K562 (cell line): ENCODE results near the gene LHX3. TPM values are rescaled to one million over a fixed set of nuclear protein-coding genes. Genes with fewer than 3 reads are reported as not detected.

Experiments used
- CEBPG ChIP-seq, 3 experiments: fragments of 200-800 bp in 1 of 3; sonication (Bioruptor generic) in 1 of 3; sonication (generic) in 1 of 3; formaldehyde crosslinking in 1 of 3; IDR thresholded peaks in 2 of 3; conservative IDR thresholded peaks in 1 of 3; 2 replicates each; pipeline versions ENCODE4 v1.6.1 to v1.8.0; 2016 to 2022; ENCODE audit warnings: missing compliant biosample characterization in 2 of 3, missing genetic modification characterization in 2 of 3, mild to moderate bottlenecking in 1 of 3, missing genetic modification reagents in 1 of 3
- SIN3A ChIP-seq, 2 experiments: fragments of 150-350 bp in 1 of 2; IDR thresholded peaks; 2 replicates each; pipeline ENCODE4 v1.6.1; 2011 to 2016; ENCODE audit warnings: borderline replicate concordance in 2 of 2, low read depth in 2 of 2, low read length in 2 of 2, mild to moderate bottlenecking in 2 of 2, moderate library complexity in 2 of 2; ENCODE audit not compliant: control insufficient read depth in 1 of 2
- SMARCA4 ChIP-seq: fragments of 450-650 bp; IDR thresholded peaks from 2 replicates; pipeline ENCODE4 v1.6.1; 2016
- ZNF224 ChIP-seq: sonication (generic); formaldehyde crosslinking; IDR thresholded peaks from 2 replicates; pipeline ENCODE4 v1.8.0; 2022; ENCODE audit warnings: mild to moderate bottlenecking, missing genetic modification reagents
- polyA plus RNA-seq, 8 experiments: library from polyadenylated mRNA; depleted of rRNA in 4 of 8; stranded (reverse) in 5 of 8; unstranded in 3 of 8; fragments of >200 nt; fragmentation: Nextera tagmentation in 2 of 8; fragmentation: Illumina TruSeq in 1 of 8; extraction: Ambion mirVana in 2 of 8; extraction: Trizol in 1 of 8; gene quantifications; 2 replicates each; pipeline versions ENCODE4 v1.2.1 to v1.2.3, GENCODE V29; 2011 to 2014; ENCODE audit warnings: inconsistent platforms in 1 of 8, missing spikeins in 1 of 8
- total RNA-seq, 7 experiments: library from RNA; depleted of rRNA in 6 of 7; stranded (reverse); fragments of >200 nt in 6 of 7; fragmentation: Illumina TruSeq in 2 of 7; extraction: Trizol in 2 of 7; gene quantifications; 2 replicates each; pipeline versions ENCODE4 v1.2.1 to v1.2.3, GENCODE V29; 2011 to 2021; ENCODE audit warnings: low replicate concordance in 1 of 7
- TF ChIP-seq, protein P1 (sequence below), 2 experiments: fragments of 450-650 bp in 1 of 2; IDR thresholded peaks; 2 replicates each; pipeline ENCODE4 v1.6.1; 2011 to 2017; ENCODE audit warnings: low read depth in 2 of 2, antibody characterized with exemption in 1 of 2, borderline replicate concordance in 1 of 2, low read length in 1 of 2, mild to moderate bottlenecking in 1 of 2, mixed read lengths in 1 of 2; ENCODE audit not compliant: control insufficient read depth in 1 of 2
- TF ChIP-seq, protein P2 (sequence below): fragments of 250-450 bp; sonication (Bioruptor Pico); IDR thresholded peaks from 2 replicates; pipeline ENCODE4 v1.4.0; 2020; ENCODE audit warnings: mild to moderate bottlenecking, moderate library complexity
- TF ChIP-seq, protein P3 (sequence below): IDR thresholded peaks from 3 replicates; pipeline ENCODE4 v1.6.1; 2011; ENCODE audit warnings: borderline replicate concordance, mild to moderate bottlenecking, moderate library complexity; ENCODE audit not compliant: insufficient read length; ENCODE audit errors: extremely low read depth
- TF ChIP-seq, protein P4 (sequence below): fragments of 450-650 bp; IDR thresholded peaks from 2 replicates; pipeline ENCODE4 v1.6.1; 2016; ENCODE audit warnings: low read depth, mild to moderate bottlenecking, moderate library complexity

The LHX3 gene
- total and polyA plus RNA-seq, 9 of the 15 experiments (the other 6 are each of a cell fraction or from before 2014, with no cell fraction given), result 0.09 TPM; not detected in 8

DNA sequence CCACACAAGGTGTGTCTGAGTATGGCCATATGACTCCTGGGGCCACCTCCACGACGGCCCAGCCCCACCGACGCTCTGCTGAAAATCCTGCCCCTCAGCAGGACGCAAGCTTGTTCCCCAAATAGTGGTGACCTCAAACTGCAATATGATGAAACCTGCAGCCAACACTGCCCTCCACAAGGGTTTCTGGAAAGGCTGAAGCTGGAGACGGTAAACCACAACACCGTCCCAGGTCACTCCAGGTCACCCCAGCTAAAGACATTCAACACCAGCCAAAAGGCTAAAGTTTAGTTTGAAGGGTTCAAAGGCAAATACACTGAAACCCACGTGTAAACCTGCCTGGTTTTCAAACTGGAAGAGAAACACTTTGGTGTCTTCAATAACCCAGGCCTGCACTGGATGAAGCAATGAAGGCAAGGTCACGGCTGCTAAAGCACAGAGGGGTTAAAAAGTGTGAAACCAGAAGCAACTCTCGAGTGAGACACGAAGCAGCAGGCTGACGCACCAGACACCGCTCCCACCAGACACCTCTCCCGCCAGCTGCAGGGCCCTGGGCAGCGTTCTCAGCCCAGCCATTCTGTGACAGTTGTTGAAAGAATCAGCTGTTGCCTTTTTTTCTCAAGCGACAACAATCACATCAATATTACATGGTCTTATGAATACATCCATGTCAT is 1.8 kb upstream of the LHX3 start (continued):
- TF ChIP-seq ZNF224 (CRISPR knock-in tag), result no peak
- TF ChIP-seq CEBPG (CRISPR knock-in tag; IDR thresholded peaks at IDR 0.05), result peak; percentile 99
- peak; percentile 75 to 97 for TF ChIP-seq CEBPG (tag; conservative IDR thresholded peaks at IDR 0.05 in 1 of 2, IDR thresholded peaks at IDR 0.05 in 1 of 2)
- TF ChIP-seq, protein P1, sequence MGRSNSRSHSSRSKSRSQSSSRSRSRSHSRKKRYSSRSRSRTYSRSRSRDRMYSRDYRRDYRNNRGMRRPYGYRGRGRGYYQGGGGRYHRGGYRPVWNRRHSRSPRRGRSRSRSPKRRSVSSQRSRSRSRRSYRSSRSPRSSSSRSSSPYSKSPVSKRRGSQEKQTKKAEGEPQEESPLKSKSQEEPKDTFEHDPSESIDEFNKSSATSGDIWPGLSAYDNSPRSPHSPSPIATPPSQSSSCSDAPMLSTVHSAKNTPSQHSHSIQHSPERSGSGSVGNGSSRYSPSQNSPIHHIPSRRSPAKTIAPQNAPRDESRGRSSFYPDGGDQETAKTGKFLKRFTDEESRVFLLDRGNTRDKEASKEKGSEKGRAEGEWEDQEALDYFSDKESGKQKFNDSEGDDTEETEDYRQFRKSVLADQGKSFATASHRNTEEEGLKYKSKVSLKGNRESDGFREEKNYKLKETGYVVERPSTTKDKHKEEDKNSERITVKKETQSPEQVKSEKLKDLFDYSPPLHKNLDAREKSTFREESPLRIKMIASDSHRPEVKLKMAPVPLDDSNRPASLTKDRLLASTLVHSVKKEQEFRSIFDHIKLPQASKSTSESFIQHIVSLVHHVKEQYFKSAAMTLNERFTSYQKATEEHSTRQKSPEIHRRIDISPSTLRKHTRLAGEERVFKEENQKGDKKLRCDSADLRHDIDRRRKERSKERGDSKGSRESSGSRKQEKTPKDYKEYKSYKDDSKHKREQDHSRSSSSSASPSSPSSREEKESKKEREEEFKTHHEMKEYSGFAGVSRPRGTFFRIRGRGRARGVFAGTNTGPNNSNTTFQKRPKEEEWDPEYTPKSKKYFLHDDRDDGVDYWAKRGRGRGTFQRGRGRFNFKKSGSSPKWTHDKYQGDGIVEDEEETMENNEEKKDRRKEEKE (IDR thresholded peaks at IDR 0.05; ENCODE audit: borderline replicate concordance in 1 of 2, control insufficient read depth in 1 of 2, low read depth in 2 of 2, low read length in 1 of 2), result no peak
- TF ChIP-seq, protein P2, sequence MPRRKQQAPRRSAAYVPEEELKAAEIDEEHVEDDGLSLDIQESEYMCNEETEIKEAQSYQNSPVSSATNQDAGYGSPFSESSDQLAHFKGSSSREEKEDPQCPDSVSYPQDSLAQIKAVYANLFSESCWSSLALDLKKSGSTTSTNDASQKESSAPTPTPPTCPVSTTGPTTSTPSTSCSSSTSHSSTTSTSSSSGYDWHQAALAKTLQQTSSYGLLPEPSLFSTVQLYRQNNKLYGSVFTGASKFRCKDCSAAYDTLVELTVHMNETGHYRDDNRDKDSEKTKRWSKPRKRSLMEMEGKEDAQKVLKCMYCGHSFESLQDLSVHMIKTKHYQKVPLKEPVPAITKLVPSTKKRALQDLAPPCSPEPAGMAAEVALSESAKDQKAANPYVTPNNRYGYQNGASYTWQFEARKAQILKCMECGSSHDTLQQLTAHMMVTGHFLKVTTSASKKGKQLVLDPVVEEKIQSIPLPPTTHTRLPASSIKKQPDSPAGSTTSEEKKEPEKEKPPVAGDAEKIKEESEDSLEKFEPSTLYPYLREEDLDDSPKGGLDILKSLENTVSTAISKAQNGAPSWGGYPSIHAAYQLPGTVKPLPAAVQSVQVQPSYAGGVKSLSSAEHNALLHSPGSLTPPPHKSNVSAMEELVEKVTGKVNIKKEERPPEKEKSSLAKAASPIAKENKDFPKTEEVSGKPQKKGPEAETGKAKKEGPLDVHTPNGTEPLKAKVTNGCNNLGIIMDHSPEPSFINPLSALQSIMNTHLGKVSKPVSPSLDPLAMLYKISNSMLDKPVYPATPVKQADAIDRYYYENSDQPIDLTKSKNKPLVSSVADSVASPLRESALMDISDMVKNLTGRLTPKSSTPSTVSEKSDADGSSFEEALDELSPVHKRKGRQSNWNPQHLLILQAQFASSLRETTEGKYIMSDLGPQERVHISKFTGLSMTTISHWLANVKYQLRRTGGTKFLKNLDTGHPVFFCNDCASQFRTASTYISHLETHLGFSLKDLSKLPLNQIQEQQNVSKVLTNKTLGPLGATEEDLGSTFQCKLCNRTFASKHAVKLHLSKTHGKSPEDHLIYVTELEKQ, result peak; percentile 54; the same call in 1 of the 2 replicates
- TF ChIP-seq, protein P3, sequence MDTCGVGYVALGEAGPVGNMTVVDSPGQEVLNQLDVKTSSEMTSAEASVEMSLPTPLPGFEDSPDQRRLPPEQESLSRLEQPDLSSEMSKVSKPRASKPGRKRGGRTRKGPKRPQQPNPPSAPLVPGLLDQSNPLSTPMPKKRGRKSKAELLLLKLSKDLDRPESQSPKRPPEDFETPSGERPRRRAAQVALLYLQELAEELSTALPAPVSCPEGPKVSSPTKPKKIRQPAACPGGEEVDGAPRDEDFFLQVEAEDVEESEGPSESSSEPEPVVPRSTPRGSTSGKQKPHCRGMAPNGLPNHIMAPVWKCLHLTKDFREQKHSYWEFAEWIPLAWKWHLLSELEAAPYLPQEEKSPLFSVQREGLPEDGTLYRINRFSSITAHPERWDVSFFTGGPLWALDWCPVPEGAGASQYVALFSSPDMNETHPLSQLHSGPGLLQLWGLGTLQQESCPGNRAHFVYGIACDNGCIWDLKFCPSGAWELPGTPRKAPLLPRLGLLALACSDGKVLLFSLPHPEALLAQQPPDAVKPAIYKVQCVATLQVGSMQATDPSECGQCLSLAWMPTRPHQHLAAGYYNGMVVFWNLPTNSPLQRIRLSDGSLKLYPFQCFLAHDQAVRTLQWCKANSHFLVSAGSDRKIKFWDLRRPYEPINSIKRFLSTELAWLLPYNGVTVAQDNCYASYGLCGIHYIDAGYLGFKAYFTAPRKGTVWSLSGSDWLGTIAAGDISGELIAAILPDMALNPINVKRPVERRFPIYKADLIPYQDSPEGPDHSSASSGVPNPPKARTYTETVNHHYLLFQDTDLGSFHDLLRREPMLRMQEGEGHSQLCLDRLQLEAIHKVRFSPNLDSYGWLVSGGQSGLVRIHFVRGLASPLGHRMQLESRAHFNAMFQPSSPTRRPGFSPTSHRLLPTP, result no peak
- TF ChIP-seq, protein P4, sequence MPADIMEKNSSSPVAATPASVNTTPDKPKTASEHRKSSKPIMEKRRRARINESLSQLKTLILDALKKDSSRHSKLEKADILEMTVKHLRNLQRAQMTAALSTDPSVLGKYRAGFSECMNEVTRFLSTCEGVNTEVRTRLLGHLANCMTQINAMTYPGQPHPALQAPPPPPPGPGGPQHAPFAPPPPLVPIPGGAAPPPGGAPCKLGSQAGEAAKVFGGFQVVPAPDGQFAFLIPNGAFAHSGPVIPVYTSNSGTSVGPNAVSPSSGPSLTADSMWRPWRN, result no peak
- no peak for TF ChIP-seq SIN3A (IDR thresholded peaks at IDR 0.05; ENCODE audit: borderline replicate concordance in 2 of 2, control insufficient read depth in 1 of 2, low read depth in 2 of 2, low read length in 2 of 2)
- TF ChIP-seq SMARCA4, result peak; percentile 50; the same call in 1 of the 2 replicates
